Measurements from ENCODE around the gene CRYBG2. TPM values are rescaled to one million over a fixed set of nuclear protein-coding genes. Genes with fewer than 3 reads are reported as not detected.

Gene CRYBG2
- total and polyA plus RNA-seq, 10 of the 15 experiments (the other 5 are each of a cell fraction or from before 2014, with no cell fraction given), result 0.03 to 1.2 (median 0.11) TPM; not detected in 4

GRCh38 chr1:26317612-26318337 lies 36.2 kb downstream of the CRYBG2 start, which contains the start of gene CD52 (continued):
- TF ChIP-seq MLLT1 (IDR thresholded peaks at IDR 0.05) (peak; percentile 50; the same call in 1 of the 2 replicates), SP1 (IDR thresholded peaks at IDR 0.05; ENCODE audit: low read depth, low read length) (no peak), ZBTB40 (IDR thresholded peaks at IDR 0.05; ENCODE audit: borderline replicate concordance) (no peak), USF1 (IDR thresholded peaks at IDR 0.05; ENCODE audit: borderline replicate concordance, extremely low read length, insufficient read depth, low read depth, low read length) (no peak), POLR2AphosphoS2 (IDR thresholded peaks at IDR 0.05; ENCODE audit: low read depth, low read length) (peak; percentile 86), TBL1XR1 (IDR thresholded peaks at IDR 0.05; ENCODE audit: low read depth, low read length) (no peak), TAF1 (IDR thresholded peaks at IDR 0.05; ENCODE audit: borderline replicate concordance, low read depth, low read length) (no peak; the same call in 1 of the 2 replicates), RB1 (IDR thresholded peaks at IDR 0.05; ENCODE audit: borderline replicate concordance) (no peak), NRF1 (conservative IDR thresholded peaks at IDR 0.05; ENCODE audit: low read depth, low read length) (no peak), MTA2 (IDR thresholded peaks at IDR 0.05; ENCODE audit: low read depth) (no peak), ATF2 (IDR thresholded peaks at IDR 0.05; ENCODE audit: low read length) (no peak; the same call in 1 of the 2 replicates), ZNF384 (IDR thresholded peaks at IDR 0.05; ENCODE audit: borderline replicate concordance, low read depth, low read length) (peak; percentile 8; the same call in 1 of the 2 replicates), STAT3 (IDR thresholded peaks at IDR 0.05; ENCODE audit: low read depth, low read length) (no peak)

All from GM12878 (cell line).